Smooth muscle cell (in vitro differentiated cells): ENCODE results near the gene AUTS2. TPM values are rescaled to one million over a fixed set of nuclear protein-coding genes. Genes with fewer than 3 reads are reported as not detected.

Experiments used
- DNase-seq: peaks from one replicate; lab custom pipeline; 2025; ENCODE audit not compliant: unreplicated experiment; lab: John Stamatoyannopoulos, UW
- H2AFZ ChIP-seq: fragments of 200-600 bp; sonication (generic); 2 replicates; pipeline ENCODE4 v1.6.0; 2016; ENCODE audit warnings: antibody characterized with exemption, low read depth, mild to moderate bottlenecking
- H3F3A ChIP-seq: fragments of 200-600 bp; sonication (generic); 2 replicates; pipeline ENCODE4 v1.6.0; 2017; ENCODE audit warnings: antibody characterized with exemption, low read depth
- H3K27ac ChIP-seq: fragments of 200-600 bp; sonication (generic); 2 replicates; pipeline ENCODE4 v1.5.1; 2016; ENCODE audit warnings: low read depth, mild to moderate bottlenecking
- H3K27me3 ChIP-seq: fragments of 200-600 bp; sonication (generic); 2 replicates; pipeline ENCODE4 v1.6.1; 2016; ENCODE audit warnings: low read depth, mild to moderate bottlenecking
- H3K36me3 ChIP-seq: fragments of 200-600 bp; sonication (generic); 2 replicates; pipeline ENCODE4 v1.5.1; 2016; ENCODE audit warnings: low read depth
- H3K4me1 ChIP-seq: fragments of 200-600 bp; sonication (generic); 2 replicates; pipeline ENCODE4 v1.5.1; 2016; ENCODE audit warnings: low read depth
- H3K4me2 ChIP-seq: fragments of 200-600 bp; sonication (generic); 2 replicates; pipeline ENCODE4 v1.6.0; 2016; ENCODE audit warnings: mild to moderate bottlenecking
- H3K4me3 ChIP-seq: fragments of 200-600 bp; sonication (generic); 2 replicates; pipeline ENCODE4 v1.5.1; 2016; ENCODE audit warnings: mild to moderate bottlenecking
- H3K79me2 ChIP-seq: fragments of 200-600 bp; sonication (generic); 2 replicates; pipeline ENCODE4 v1.6.0; 2016; ENCODE audit warnings: low read depth, mild to moderate bottlenecking
- H3K9ac ChIP-seq: fragments of 200-600 bp; sonication (generic); 2 replicates; pipeline ENCODE4 v1.6.0; 2016; ENCODE audit warnings: low read depth
- H3K9me3 ChIP-seq: fragments of 200-600 bp; sonication (generic); replicated peaks from 2 replicates; pipeline ENCODE4 v1.5.1; 2016; ENCODE audit warnings: low read depth
- H4K20me1 ChIP-seq: fragments of 200-600 bp; sonication (generic); 2 replicates; pipeline ENCODE4 v1.6.0; 2016; ENCODE audit warnings: low read depth
- CTCF ChIP-seq: fragments of 200-600 bp; sonication (generic); IDR thresholded peaks from 2 replicates; pipeline ENCODE4 v1.5.1; 2017; ENCODE audit warnings: borderline replicate concordance, mild to moderate bottlenecking, antibody characterized with exemption; ENCODE audit not compliant: insufficient read depth, poor library complexity, severe bottlenecking
- WGBS: methylation state at CpG from one replicate; pipeline ENCODE4 v1.1.7; 2016; ENCODE audit warnings: low lambda C conversion rate; 5-methylcytosine and 5-hydroxymethylcytosine counted together
- polyA plus RNA-seq: library from polyadenylated mRNA; unstranded; fragments of >200 nt; fragmentation: Nextera tagmentation; extraction: Ambion mirVana; gene quantifications from 2 replicates; pipeline ENCODE4 v1.2.1, GENCODE V29; 2016
- total RNA-seq: library from RNA; depleted of rRNA; stranded (reverse); fragments of >200 nt; gene quantifications from 2 replicates; pipeline ENCODE4 v1.2.3, GENCODE V29; 2014

AUTS2 gene
- total and polyA plus RNA-seq, 2 experiments from 2014 or later = 6.5 to 8.6 TPM

GRCh38 chr7:70545214-70545613, 946.9 kb downstream of the AUTS2 start:
- Histone ChIP-seq H3K9me3 (no peaks in the 10 kb centered on the region), H3K27ac (no peak overlapping the region), H3K27me3 (peaks cover 14% of the 10 kb centered on the region), H3K79me2 (no peaks in the 10 kb centered on the region), H2AFZ (no peak overlapping the region), H3K36me3 (no peaks in the 10 kb centered on the region), H3K4me2 (no peak overlapping the region), H3F3A (no peaks in the 10 kb centered on the region), H3K4me3 (no peak overlapping the region), H3K9ac (no peak overlapping the region), H3K4me1 (no peaks in the 10 kb centered on the region), H4K20me1 (no peaks in the 10 kb centered on the region)
- no peak for DNase-seq
- WGBS = 90% methylated on average over 6 of the region's 6 CpGs
- no peak for TF ChIP-seq CTCF

- Histone ChIP-seq H3K27ac (no peak overlapping the region), H2AFZ (no peak overlapping the region), H4K20me1 (no peaks in the 10 kb centered on the region), H3K9ac (no peak overlapping the region), H3K27me3 (no peaks in the 10 kb centered on the region), H3F3A (no peaks in the 10 kb centered on the region), H3K4me3 (no peak overlapping the region), H3K79me2 (no peaks in the 10 kb centered on the region), H3K36me3 (no peaks in the 10 kb centered on the region), H3K9me3 (no peaks in the 10 kb centered on the region), H3K4me2 (no peak overlapping the region), H3K4me1 (no peaks in the 10 kb centered on the region)
- no peak for DNase-seq
- WGBS = 89% methylated on average over 3 of the region's 3 CpGs
- TF ChIP-seq CTCF = no peak
Measured at GRCh38 chr7:70552141-70552540, 953.9 kb downstream of the AUTS2 start.

GRCh38 chr7:70553364-70553763, 955.1 kb downstream of the AUTS2 start:
- Histone ChIP-seq H3K27me3 (no peaks in the 10 kb centered on the region), H3F3A (no peaks in the 10 kb centered on the region), H3K4me1 (no peaks in the 10 kb centered on the region), H3K9me3 (no peaks in the 10 kb centered on the region), H3K9ac (no peak overlapping the region), H3K4me3 (no peak overlapping the region), H4K20me1 (no peaks in the 10 kb centered on the region), H3K36me3 (no peaks in the 10 kb centered on the region), H3K4me2 (no peak overlapping the region), H3K79me2 (no peaks in the 10 kb centered on the region), H2AFZ (no peak overlapping the region), H3K27ac (no peak overlapping the region)
- DNase-seq = no peak
- no peak for TF ChIP-seq CTCF
- WGBS = 92% methylated on average over 1 of the region's 1 CpG

- Histone ChIP-seq H3K4me3 (no peak overlapping the region), H3K4me1 (no peaks in the 10 kb centered on the region), H3K27me3 (no peaks in the 10 kb centered on the region), H3K79me2 (no peaks in the 10 kb centered on the region), H3K9me3 (no peaks in the 10 kb centered on the region), H3K9ac (no peak overlapping the region), H3F3A (no peaks in the 10 kb centered on the region), H3K36me3 (no peaks in the 10 kb centered on the region), H4K20me1 (no peaks in the 10 kb centered on the region), H3K27ac (no peak overlapping the region), H3K4me2 (no peak overlapping the region), H2AFZ (no peak overlapping the region)
- no peak for TF ChIP-seq CTCF
- 84% methylated on average over 1 of the region's 1 CpG for WGBS
- DNase-seq = no peak
Measured at GRCh38 chr7:70554646-70555045, 956.4 kb downstream of the AUTS2 start.
